B cell (primary cell): ENCODE data around the gene ZC3H15. TPM values are rescaled to one million over a fixed set of nuclear protein-coding genes. Genes with fewer than 3 reads are reported as not detected.

Experiments used
- ATAC-seq: fragments of 200-7000 bp; cut with Tn5 transposase; one replicate; pipeline ENCODE4 v1.10.0; 2021; ENCODE audit warnings: low read depth, mild to moderate bottlenecking, moderate number of reproducible peaks, moderate library complexity
- CTCF ChIA-PET: fragments of 350-600 bp; sonication (Branson Sonifier 250); formaldehyde crosslinking; loops from one replicate; lab custom pipeline; 2021; ENCODE audit warnings: antibody characterized with exemption, inconsistent platforms; lab: Charles Lee
- POLR2A ChIA-PET: fragments of 350-600 bp; sonication (Branson Sonifier 250); formaldehyde crosslinking; loops from one replicate; lab custom pipeline; 2021; ENCODE audit warnings: antibody characterized with exemption; lab: Charles Lee
- DNase-seq: peaks from one replicate; pipeline ENCODE4 v3.0.0; 2013
- H2AFZ ChIP-seq: 2 replicates; pipeline ENCODE4 v1.6.1; 2012; ENCODE audit warnings: mild to moderate bottlenecking, low read depth, low read length; ENCODE audit not compliant: insufficient read depth, poor library complexity, severe bottlenecking
- H3K27ac ChIP-seq, 2 donors: 1 replicate in 1 of 2; 2 replicates in 1 of 2; pipeline ENCODE4 v1.5.1; 2012 to 2013; ENCODE audit warnings: low read length in 2 of 2, mild to moderate bottlenecking in 2 of 2, moderate library complexity in 1 of 2
- H3K27me3 ChIP-seq, 4 experiments: fragments of 200-600 bp in 1 of 4; sonication (generic) in 1 of 4; replicated peaks in 1 of 4; 1 replicate in 2 of 4; 2 replicates in 2 of 4; pipeline versions ENCODE4 v1.6.1 to v1.7.0; 2013 to 2016; ENCODE audit warnings: low read length in 3 of 4, mild to moderate bottlenecking in 2 of 4, mixed read lengths in 1 of 4, moderate library complexity in 1 of 4; ENCODE audit not compliant: insufficient read depth in 4 of 4, control insufficient read depth in 3 of 4; ENCODE audit errors: control extremely low read depth in 1 of 4
- H3K36me3 ChIP-seq, 2 experiments: replicated peaks in 1 of 2; 1 replicate in 1 of 2; 2 replicates in 1 of 2; pipeline versions ENCODE4 v1.6.1 to v1.7.1; 2013; ENCODE audit warnings: low read length in 1 of 2; ENCODE audit not compliant: insufficient read depth in 2 of 2, control insufficient read depth in 1 of 2; ENCODE audit errors: control extremely low read depth in 1 of 2, extremely low read depth in 1 of 2
- H3K4me1 ChIP-seq, 2 donors: fragments of 200-600 bp in 1 of 2; sonication (generic) in 1 of 2; 1 replicate in 1 of 2; 2 replicates in 1 of 2; pipeline versions ENCODE4 v1.5.1 to v1.6.1; 2013 to 2017; ENCODE audit warnings: low read length in 2 of 2; ENCODE audit not compliant: control insufficient read depth in 2 of 2, insufficient read depth in 2 of 2
- H3K4me2 ChIP-seq: replicated peaks from 2 replicates; pipeline ENCODE3; 2012; ENCODE audit warnings: mild to moderate bottlenecking, low read depth, low read length; ENCODE audit not compliant: poor library complexity, severe bottlenecking
- H3K4me3 ChIP-seq, 5 experiments: fragments of 200-600 bp in 1 of 5; sonication (generic) in 1 of 5; 1 replicate in 3 of 5; 2 replicates in 2 of 5; pipeline versions ENCODE4 v1.5.1 to v1.7.0; 2011 to 2016; ENCODE audit warnings: low read length in 4 of 5, mild to moderate bottlenecking in 4 of 5, low read depth in 2 of 5, control low read depth in 1 of 5, moderate library complexity in 1 of 5; ENCODE audit not compliant: insufficient read depth in 1 of 5; ENCODE audit errors: control extremely low read depth in 1 of 5, extremely low read depth in 1 of 5
- H3K79me2 ChIP-seq: fragments of 200-600 bp; sonication (generic); one replicate; pipeline ENCODE4 v1.6.0; 2016; ENCODE audit warnings: low read length; ENCODE audit not compliant: control insufficient read depth, insufficient read depth
- H3K9ac ChIP-seq: fragments of 200-600 bp; sonication (generic); 2 replicates; pipeline ENCODE4 v1.6.1; 2017; ENCODE audit warnings: mild to moderate bottlenecking, low read length, moderate library complexity
- H3K9me3 ChIP-seq, 3 donors: one replicate each; pipeline versions ENCODE4 v1.6.1 to v1.7.1; 2013; ENCODE audit warnings: low read length in 2 of 3; ENCODE audit not compliant: control insufficient read depth in 2 of 3, insufficient read depth in 1 of 3; ENCODE audit errors: control extremely low read depth in 1 of 3
- H4K20me1 ChIP-seq: 2 replicates; pipeline ENCODE4 v1.6.0; 2012; ENCODE audit warnings: mild to moderate bottlenecking, low read length; ENCODE audit not compliant: insufficient read depth, control insufficient read depth, poor library complexity, severe bottlenecking
- H3K27ac Mint-ChIP-seq: one replicate; pipeline ENCODE4 v1.8.0; 2021; ENCODE audit warnings: mixed read lengths
- H3K27me3 Mint-ChIP-seq: one replicate; pipeline ENCODE4 v1.8.0; 2021; ENCODE audit warnings: mixed read lengths
- H3K4me1 Mint-ChIP-seq: one replicate; pipeline ENCODE4 v1.8.0; 2021; ENCODE audit warnings: mixed read lengths
- H3K4me3 Mint-ChIP-seq: one replicate; pipeline ENCODE4 v1.8.0; 2021; ENCODE audit warnings: mixed read lengths
- H3K9me3 Mint-ChIP-seq: one replicate; pipeline ENCODE4 v1.8.0; 2022; ENCODE audit warnings: mixed read lengths; ENCODE audit not compliant: insufficient read depth
- CTCF ChIP-seq: fragments of 200-600 bp; IDR thresholded peaks from one replicate; pipeline ENCODE4 v1.8.0; 2022; ENCODE audit warnings: antibody characterized with exemption, mild to moderate bottlenecking
- EZH2 ChIP-seq: IDR thresholded peaks from 2 replicates; pipeline ENCODE4 v1.6.1; 2012; ENCODE audit warnings: borderline replicate concordance, low read depth, mild to moderate bottlenecking, moderate library complexity, low read length; ENCODE audit not compliant: insufficient read depth, poor library complexity, severe bottlenecking
- WGBS: methylation state at CpG from one replicate; pipeline ENCODE4 v1.1.5; 2013; ENCODE audit warnings: missing lambda C conversion rate; ENCODE audit not compliant: insufficient coverage; 5-methylcytosine and 5-hydroxymethylcytosine counted together
- intact Hi-C: fragments of 100-400 bp; cut with micrococcal nuclease; formaldehyde crosslinking; loops from one replicate; pipeline ENCODE4 v1.10.0; 2022
- polyA plus RNA-seq: library from polyadenylated mRNA; depleted of rRNA; stranded (reverse); fragments of >200 nt; gene quantifications from 2 replicates; pipeline ENCODE4 v1.2.3, GENCODE V29; 2012
- total RNA-seq, 2 donors: library from RNA; stranded (reverse); fragments of 120-200 nt in 1 of 2; gene quantifications; 1 replicate in 1 of 2; 2 replicates in 1 of 2; pipeline versions ENCODE4 v1.2.3 to v1.2.4, GENCODE V29; 2013 to 2022

The ZC3H15 gene
- total and polyA plus RNA-seq, 2 donors (not counting 1 experiment from before 2014, with no cell fraction given), result 29.6 to 61.4 TPM

GRCh38 chr2:186533717-186534116 is 47.7 kb downstream of the ZC3H15 start:
- Mint-ChIP-seq H3K27me3 (peaks cover 4% of the 10 kb centered on the region), H3K4me1 (no peaks in the 10 kb centered on the region)

GRCh38 chr2:186534406-186534805 is 48.3 kb downstream of the ZC3H15 start:
- H3K4me3 Mint-ChIP-seq, result no peak overlapping the region
- no peaks in the 10 kb centered on the region for H3K9me3 Mint-ChIP-seq
- DNase-seq (no peak), ATAC-seq (no peak)
- H3K27me3 ChIP-seq, result no peaks in the 10 kb centered on the region
- no peaks in the 10 kb centered on the region for H3K79me2 ChIP-seq
- no peak overlapping the region for H3K4me2 ChIP-seq
- no peaks in the 10 kb centered on the region for H4K20me1 ChIP-seq
- H2AFZ ChIP-seq, result no peak overlapping the region
- H3K27me3 Mint-ChIP-seq, result peaks cover 4% of the 10 kb centered on the region
- H3K9me3 ChIP-seq, result no peaks in the 10 kb centered on the region
- H3K27ac ChIP-seq, result no peak overlapping the region
- intact Hi-C loops, result no loop called here
- WGBS, result no CpG with 5 or more reads among the region's 3 CpGs
- TF ChIP-seq CTCF (no peak), EZH2 (no peak)
- H3K4me1 ChIP-seq, result no peaks in the 10 kb centered on the region
- H3K4me1 Mint-ChIP-seq, result no peaks in the 10 kb centered on the region
- ChIA-PET CTCF (no interaction called here), POLR2A (no interaction called here)
- H3K9ac ChIP-seq, result no peak overlapping the region
- H3K4me3 ChIP-seq, result no peak overlapping the region
- no peak overlapping the region for H3K27ac Mint-ChIP-seq
- no peaks in the 10 kb centered on the region for H3K36me3 ChIP-seq

More at GRCh38 chr2:186533717-186534116, 47.7 kb downstream of the ZC3H15 start:
- DNase-seq (no peak), ATAC-seq (no peak)
- TF ChIP-seq CTCF, result no peak
- TF ChIP-seq EZH2, result no peak
- Histone ChIP-seq H3K9me3 (no peaks in the 10 kb centered on the region), H3K4me3 (no peak overlapping the region), H3K4me1 (no peaks in the 10 kb centered on the region), H4K20me1 (no peaks in the 10 kb centered on the region), H3K4me2 (no peak overlapping the region), H2AFZ (no peak overlapping the region), H3K9ac (no peak overlapping the region), H3K27me3 (no peaks in the 10 kb centered on the region), H3K79me2 (no peaks in the 10 kb centered on the region), H3K27ac (no peak overlapping the region), H3K36me3 (no peaks in the 10 kb centered on the region)
- POLR2A ChIA-PET, result no interaction called here
- intact Hi-C loops, result no loop called here
- Mint-ChIP-seq H3K27ac (no peak overlapping the region), H3K4me3 (no peak overlapping the region), H3K9me3 (no peaks in the 10 kb centered on the region)
- CTCF ChIA-PET, result interaction anchor here (0.7 kb wide), 1 partner anchor 29 kb away, joined by 3 read pairs; no protein-coding TSS in a partner anchor
